ENCODE measurements around the gene ITGAD. TPM values are rescaled to one million over a fixed set of nuclear protein-coding genes. Genes with fewer than 3 reads are reported as not detected.

The ITGAD gene
- total and polyA plus RNA-seq, 2 donors (not counting 1 experiment from before 2014, with no cell fraction given) = 0.19 TPM; not detected in 1

GRCh38 chr16:31395647-31396046 lies 2.5 kb downstream of the ITGAD start:
- peaks cover 12% of the 10 kb centered on the region for H3K4me1 Mint-ChIP-seq
- peaks cover 0 to 7% of the 10 kb centered on the region in 2 donors for H3K4me1 ChIP-seq (ENCODE audit: control insufficient read depth in 2 of 2, insufficient read depth in 2 of 2, low read length in 2 of 2)
- H3K36me3 ChIP-seq (replicated peaks in 1 of 2; ENCODE audit: control extremely low read depth in 1 of 2, control insufficient read depth in 1 of 2, extremely low read depth in 1 of 2, insufficient read depth in 2 of 2, low read length in 1 of 2) = no peaks in the 10 kb centered on the region
- intact Hi-C loops (cut with micrococcal nuclease) = no loop called here
- peaks cover 0 to 13% (median 6%) of the 10 kb centered on the region in 3 donors for H3K9me3 ChIP-seq (ENCODE audit: control extremely low read depth in 1 of 3, control insufficient read depth in 2 of 3, insufficient read depth in 1 of 3, low read length in 2 of 3)
- no peak overlapping the region for H3K4me2 ChIP-seq (replicated peaks; ENCODE audit: low read depth, low read length, poor library complexity, severe bottlenecking)
- H3K4me3 ChIP-seq (ENCODE audit: control extremely low read depth in 1 of 5, extremely low read depth in 1 of 5, insufficient read depth in 1 of 5, low read depth in 2 of 5, low read length in 4 of 5) = no peak overlapping the region
- H4K20me1 ChIP-seq (ENCODE audit: control insufficient read depth, insufficient read depth, low read length, poor library complexity, severe bottlenecking) = no peaks in the 10 kb centered on the region
- ChIA-PET CTCF (interaction anchor here (1.5 kb wide), 1 partner anchor 13 kb away, joined by 4 read pairs; no protein-coding TSS in a partner anchor), POLR2A (no interaction called here)
- H3K9me3 Mint-ChIP-seq (ENCODE audit: insufficient read depth) = no peaks in the 10 kb centered on the region
- H3K9ac ChIP-seq (ENCODE audit: low read length) = no peak overlapping the region
- no peak overlapping the region for H2AFZ ChIP-seq (ENCODE audit: insufficient read depth, low read depth, low read length, poor library complexity, severe bottlenecking)
- ATAC-seq (ENCODE audit: low read depth) (no peak), DNase-seq (no peak)
- H3K27ac ChIP-seq (ENCODE audit: low read length in 2 of 2) = no peak overlapping the region
- no peaks in the 10 kb centered on the region for H3K79me2 ChIP-seq (ENCODE audit: control insufficient read depth, insufficient read depth, low read length)
- 66% methylated on average over 2 of the region's 6 CpGs for WGBS (ENCODE audit: insufficient coverage)
- H3K27ac Mint-ChIP-seq = no peak overlapping the region
- no peak overlapping the region for H3K4me3 Mint-ChIP-seq
- H3K27me3 Mint-ChIP-seq = peaks cover 7% of the 10 kb centered on the region
- no peak for TF ChIP-seq EZH2 (IDR thresholded peaks at IDR 0.05; ENCODE audit: borderline replicate concordance, insufficient read depth, low read depth, low read length, poor library complexity, severe bottlenecking)
- TF ChIP-seq CTCF (IDR thresholded peaks at IDR 0.05) = no peak
- peaks cover 0 to 3% (median 0%) of the 10 kb centered on the region in 4 experiments for H3K27me3 ChIP-seq (replicated peaks in 1 of 4; ENCODE audit: control extremely low read depth in 1 of 4, control insufficient read depth in 3 of 4, insufficient read depth in 4 of 4, low read length in 3 of 4)

GRCh38 chr16:31397096-31397660 lies 4.0 kb downstream of the ITGAD start:
- Histone ChIP-seq H3K9ac (ENCODE audit: low read length) (no peak overlapping the region), H3K4me1 (ENCODE audit: control insufficient read depth in 2 of 2, insufficient read depth in 2 of 2, low read length in 2 of 2) (peaks cover 0 to 7% of the 10 kb centered on the region in 2 donors), H3K36me3 (replicated peaks in 1 of 2; ENCODE audit: control extremely low read depth in 1 of 2, control insufficient read depth in 1 of 2, extremely low read depth in 1 of 2, insufficient read depth in 2 of 2, low read length in 1 of 2) (no peaks in the 10 kb centered on the region), H3K9me3 (ENCODE audit: control extremely low read depth in 1 of 3, control insufficient read depth in 2 of 3, insufficient read depth in 1 of 3, low read length in 2 of 3) (peaks cover 0 to 13% (median 6%) of the 10 kb centered on the region in 3 donors), H4K20me1 (ENCODE audit: control insufficient read depth, insufficient read depth, low read length, poor library complexity, severe bottlenecking) (no peaks in the 10 kb centered on the region), H3K79me2 (ENCODE audit: control insufficient read depth, insufficient read depth, low read length) (no peaks in the 10 kb centered on the region), H3K27me3 (replicated peaks in 1 of 4; ENCODE audit: control extremely low read depth in 1 of 4, control insufficient read depth in 3 of 4, insufficient read depth in 4 of 4, low read length in 3 of 4) (peaks cover 0 to 3% (median 0%) of the 10 kb centered on the region in 4 experiments), H2AFZ (ENCODE audit: insufficient read depth, low read depth, low read length, poor library complexity, severe bottlenecking) (no peak overlapping the region), H3K4me3 (ENCODE audit: control extremely low read depth in 1 of 5, extremely low read depth in 1 of 5, insufficient read depth in 1 of 5, low read depth in 2 of 5, low read length in 4 of 5) (no peak overlapping the region), H3K27ac (ENCODE audit: low read length in 2 of 2) (no peak overlapping the region), H3K4me2 (replicated peaks; ENCODE audit: low read depth, low read length, poor library complexity, severe bottlenecking) (no peak overlapping the region)
- TF ChIP-seq CTCF (IDR thresholded peaks at IDR 0.05) = no peak
- TF ChIP-seq EZH2 (IDR thresholded peaks at IDR 0.05; ENCODE audit: borderline replicate concordance, insufficient read depth, low read depth, low read length, poor library complexity, severe bottlenecking) = no peak
- 95% methylated on average over 15 of the region's 18 CpGs for WGBS (ENCODE audit: insufficient coverage)
- Mint-ChIP-seq H3K27ac (no peak overlapping the region), H3K4me1 (peaks cover 12% of the 10 kb centered on the region), H3K4me3 (no peak overlapping the region), H3K27me3 (peaks cover 4% of the 10 kb centered on the region), H3K9me3 (ENCODE audit: insufficient read depth) (no peaks in the 10 kb centered on the region)
- CTCF ChIA-PET = no interaction called here
- ATAC-seq (ENCODE audit: low read depth) (no peak), DNase-seq (no peak)
- POLR2A ChIA-PET = no interaction called here
- intact Hi-C loops (cut with micrococcal nuclease) = no loop called here
